Right atrium auricular region (tissue), 2 donors: ENCODE results near the gene TECTA. TPM values are rescaled to one million over a fixed set of nuclear protein-coding genes. Genes with fewer than 3 reads are reported as not detected.
"Not testable (repeated sequence)": the region's sequence is repeated elsewhere in the genome, so short reads cannot be mapped to it uniquely, and the experiment has no call there.

ENCODE experiments used
- DNase-seq: peaks from one replicate; pipeline ENCODE4 v3.0.0-alpha.2; 2019; ENCODE audit warnings: low spot score
- H3K27ac ChIP-seq, 2 donors: fragments of 200-600 bp; sonication (generic); 1 replicate in 1 of 2; 2 replicates in 1 of 2; pipeline ENCODE4 v1.5.1; 2016 to 2019
- H3K27me3 ChIP-seq, 2 donors: fragments of 200-600 bp; sonication (generic); one replicate each; pipeline versions ENCODE4 v1.5.1 to v1.6.0; 2017 to 2019
- H3K36me3 ChIP-seq: fragments of 200-600 bp; sonication (generic); one replicate; pipeline ENCODE4 v1.5.1; 2016
- H3K4me1 ChIP-seq, 2 donors: fragments of 200-600 bp; sonication (generic); one replicate each; pipeline versions ENCODE4 v1.5.1 to v1.6.0; 2017 to 2019
- H3K4me3 ChIP-seq, 2 donors: fragments of 200-600 bp; sonication (generic); 1 replicate in 1 of 2; 2 replicates in 1 of 2; pipeline ENCODE4 v1.5.1; 2017 to 2019; ENCODE audit warnings: mild to moderate bottlenecking in 1 of 2, moderate library complexity in 1 of 2
- H3K9me3 ChIP-seq, 2 donors: fragments of 200-600 bp; sonication (generic); one replicate each; pipeline ENCODE4 v1.5.1; 2019
- total RNA-seq, 2 donors: library from RNA; depleted of rRNA; stranded (reverse); fragments of >200 nt; gene quantifications; one replicate each; pipeline ENCODE4 v1.1.0, GENCODE V29; 2016
- TF ChIP-seq, protein P1 (sequence below), 2 donors: fragments of 200-600 bp; sonication (generic); IDR thresholded peaks; one replicate each; pipeline ENCODE4 v1.5.1; 2019; ENCODE audit warnings: antibody characterized with exemption in 2 of 2

Gene TECTA
- total RNA-seq, 2 donors from 2014 or later, result 1.6 to 3.1 TPM

DNA sequence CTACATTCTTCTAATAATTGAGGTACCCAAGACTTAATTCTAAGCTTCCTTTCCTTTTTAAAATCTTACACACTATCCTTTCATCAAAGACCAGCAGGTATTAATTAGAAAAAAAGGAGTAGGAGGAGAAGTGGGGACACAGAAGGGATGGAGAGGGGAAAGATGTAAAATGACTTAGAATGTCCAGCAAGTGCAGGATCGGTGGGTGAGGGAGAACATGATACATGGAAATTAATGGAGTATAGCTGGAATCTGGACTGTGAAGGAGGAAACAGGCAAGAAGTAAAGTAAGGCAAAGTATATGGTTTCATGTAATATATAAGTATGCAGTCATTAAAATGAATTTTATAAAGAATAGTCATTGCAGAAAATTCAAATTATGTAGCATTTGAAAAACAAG, 127.8 kb downstream of the TECTA start:
- no peak for DNase-seq

DNA sequence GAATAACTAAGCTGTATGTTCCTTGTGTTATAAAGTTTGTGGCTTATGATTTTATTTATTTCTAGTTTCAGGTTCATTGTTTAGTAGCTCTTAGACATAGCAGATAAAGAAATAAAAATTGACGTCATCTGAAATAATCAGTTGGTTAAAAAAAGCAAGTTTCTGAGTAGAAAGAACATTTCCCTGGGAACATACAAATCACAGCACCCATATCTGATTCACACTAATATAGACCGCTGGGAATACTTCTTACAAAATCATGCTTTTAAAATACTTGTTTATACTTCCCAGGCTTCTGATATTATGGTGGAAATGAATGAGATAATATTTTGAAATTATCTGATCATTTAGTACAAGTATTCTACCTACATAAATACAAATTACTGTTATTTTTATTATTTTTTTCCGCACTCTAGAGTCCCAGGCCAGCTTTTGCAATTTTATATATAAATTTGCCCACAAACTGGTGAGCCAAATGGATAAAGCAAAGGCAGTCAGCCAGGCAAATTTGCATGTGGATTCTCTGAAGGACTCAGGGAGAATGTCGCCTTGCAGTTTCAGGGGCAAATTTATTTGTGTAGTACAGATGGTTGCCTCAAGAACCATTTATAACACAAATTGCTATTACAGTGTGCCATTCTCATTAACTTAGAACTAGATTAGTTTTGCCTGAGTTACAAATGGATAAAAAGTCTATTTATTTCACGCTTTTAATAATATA, 128.6 kb downstream of the TECTA start:
- Histone ChIP-seq H3K27ac (no peak overlapping the region), H3K4me1 (no peaks in the 10 kb centered on the region), H3K9me3 (no peaks in the 10 kb centered on the region), H3K4me3 (no peak overlapping the region), H3K27me3 (no peaks in the 10 kb centered on the region), H3K36me3 (no peaks in the 10 kb centered on the region)
- DNase-seq, result no peak
- TF ChIP-seq, protein P1, sequence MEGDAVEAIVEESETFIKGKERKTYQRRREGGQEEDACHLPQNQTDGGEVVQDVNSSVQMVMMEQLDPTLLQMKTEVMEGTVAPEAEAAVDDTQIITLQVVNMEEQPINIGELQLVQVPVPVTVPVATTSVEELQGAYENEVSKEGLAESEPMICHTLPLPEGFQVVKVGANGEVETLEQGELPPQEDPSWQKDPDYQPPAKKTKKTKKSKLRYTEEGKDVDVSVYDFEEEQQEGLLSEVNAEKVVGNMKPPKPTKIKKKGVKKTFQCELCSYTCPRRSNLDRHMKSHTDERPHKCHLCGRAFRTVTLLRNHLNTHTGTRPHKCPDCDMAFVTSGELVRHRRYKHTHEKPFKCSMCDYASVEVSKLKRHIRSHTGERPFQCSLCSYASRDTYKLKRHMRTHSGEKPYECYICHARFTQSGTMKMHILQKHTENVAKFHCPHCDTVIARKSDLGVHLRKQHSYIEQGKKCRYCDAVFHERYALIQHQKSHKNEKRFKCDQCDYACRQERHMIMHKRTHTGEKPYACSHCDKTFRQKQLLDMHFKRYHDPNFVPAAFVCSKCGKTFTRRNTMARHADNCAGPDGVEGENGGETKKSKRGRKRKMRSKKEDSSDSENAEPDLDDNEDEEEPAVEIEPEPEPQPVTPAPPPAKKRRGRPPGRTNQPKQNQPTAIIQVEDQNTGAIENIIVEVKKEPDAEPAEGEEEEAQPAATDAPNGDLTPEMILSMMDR (IDR thresholded peaks at IDR 0.05), result no peak

More for the DNA sequence above, 127.8 kb downstream of the TECTA start:
- Histone ChIP-seq H3K36me3 (no peaks in the 10 kb centered on the region), H3K9me3 (no peaks in the 10 kb centered on the region), H3K27ac (no peak overlapping the region), H3K4me3 (no peak overlapping the region), H3K4me1 (no peaks in the 10 kb centered on the region), H3K27me3 (no peaks in the 10 kb centered on the region)
- TF ChIP-seq, protein P1 (IDR thresholded peaks at IDR 0.05), result no peak

- Histone ChIP-seq H3K4me3 (no peak overlapping the region), H3K36me3 (no peaks in the 10 kb centered on the region), H3K4me1 (no peaks in the 10 kb centered on the region), H3K27ac (no peak overlapping the region), H3K27me3 (no peaks in the 10 kb centered on the region), H3K9me3 (no peaks in the 10 kb centered on the region)
- no peak for DNase-seq
- TF ChIP-seq, protein P1 (IDR thresholded peaks at IDR 0.05), result no peak
Measured at GRCh38 chr11:121231576-121232278, 130.7 kb downstream of the TECTA start.

DNA sequence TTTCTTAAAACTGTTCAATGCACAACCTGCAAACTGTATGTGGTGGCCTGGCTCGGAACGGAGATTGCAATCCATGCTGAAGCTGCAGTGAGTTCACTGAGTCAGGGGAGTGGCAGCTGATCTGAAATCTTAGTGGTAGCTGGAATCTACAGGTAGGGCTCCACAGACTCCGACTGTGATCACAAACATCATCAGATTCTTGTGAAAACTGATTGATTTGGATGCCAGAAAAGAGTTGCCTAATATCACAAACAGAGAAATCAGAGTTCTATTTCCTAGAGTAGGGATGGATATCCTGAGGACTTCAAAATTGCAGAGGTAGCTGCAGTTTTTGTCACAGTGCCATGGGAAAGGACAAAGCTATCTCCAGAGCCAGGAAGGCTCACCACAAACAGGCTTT, 134.0 kb downstream of the TECTA start:
- no peaks in the 10 kb centered on the region for H3K27me3 ChIP-seq
- H3K36me3 ChIP-seq, result no peaks in the 10 kb centered on the region
- no peak for DNase-seq
- TF ChIP-seq, protein P1 (IDR thresholded peaks at IDR 0.05), result no peak
- no peaks in the 10 kb centered on the region for H3K9me3 ChIP-seq
- no peak overlapping the region for H3K4me3 ChIP-seq
- no peaks in the 10 kb centered on the region for H3K4me1 ChIP-seq
- H3K27ac ChIP-seq, result no peak overlapping the region

DNA sequence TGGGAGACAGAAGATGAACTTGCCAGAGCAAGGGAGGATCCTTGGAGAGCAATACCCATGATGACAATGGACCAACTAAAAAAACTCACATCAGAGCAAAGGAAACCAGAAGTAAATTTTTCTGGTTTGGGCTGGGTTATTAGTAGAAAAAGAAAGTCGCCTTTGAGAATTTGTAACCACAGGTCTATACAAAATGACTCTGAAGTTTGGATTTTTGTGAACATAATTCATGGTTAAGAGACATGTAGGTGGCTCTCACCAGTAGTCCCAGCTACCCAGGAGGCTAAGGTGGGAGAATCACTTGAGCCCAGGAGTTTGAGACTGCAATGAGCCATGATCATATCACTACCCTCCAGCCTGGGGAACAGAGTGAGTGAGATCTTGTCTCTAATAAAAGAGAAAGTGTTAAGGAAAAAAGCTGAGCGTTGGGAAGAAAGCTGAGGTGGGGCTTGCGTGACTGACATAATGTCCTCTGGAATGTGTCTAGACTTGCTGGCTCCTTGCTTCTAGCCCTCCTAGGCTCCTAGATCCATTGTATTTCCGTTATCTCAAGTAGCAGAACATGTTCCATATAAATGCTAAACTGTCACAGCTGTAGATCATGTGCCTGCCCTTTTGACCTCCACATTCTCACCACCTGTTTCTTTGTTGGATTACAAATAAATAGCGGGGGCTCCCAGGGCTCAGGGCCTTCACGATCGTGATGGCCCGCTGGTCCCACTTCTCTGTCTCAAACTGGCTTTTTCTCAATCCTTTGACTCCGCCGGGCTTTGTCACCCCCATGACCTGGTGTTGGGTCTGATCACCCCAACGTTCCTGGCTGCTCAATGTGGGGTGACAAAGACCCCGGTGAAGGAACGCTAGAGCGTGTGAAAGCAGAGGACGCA, 135.3 kb downstream of the TECTA start:
- Histone ChIP-seq H3K27me3 (no peaks in the 10 kb centered on the region), H3K9me3 (no peaks in the 10 kb centered on the region), H3K27ac (no peak overlapping the region)

DNA sequence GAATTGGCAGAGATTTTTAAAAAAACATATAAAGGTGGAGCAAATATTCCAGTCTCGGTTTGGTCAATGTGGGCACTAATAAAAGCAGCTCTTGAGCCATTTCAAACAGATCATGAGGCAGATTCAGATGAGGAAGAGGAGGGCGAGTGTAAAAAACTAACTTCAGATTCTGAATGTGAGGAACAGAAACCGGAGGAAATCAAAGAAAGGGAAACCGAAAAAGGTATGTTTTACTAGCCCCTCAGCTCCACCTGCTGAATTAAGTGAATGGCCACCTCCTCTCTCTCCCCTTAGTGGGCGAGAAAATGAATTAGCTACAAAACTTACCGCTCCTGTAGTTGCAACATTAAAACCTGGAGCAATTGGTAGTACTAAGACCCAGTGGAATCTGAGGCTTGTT, 136.2 kb downstream of the TECTA start:
- not testable (repeated sequence) for H3K27me3 ChIP-seq

More for the DNA sequence above, 135.3 kb downstream of the TECTA start:
- TF ChIP-seq, protein P1 (IDR thresholded peaks at IDR 0.05), result no peak
- Histone ChIP-seq H3K36me3 (no peaks in the 10 kb centered on the region), H3K4me3 (no peak overlapping the region), H3K4me1 (no peaks in the 10 kb centered on the region)
- DNase-seq, result no peak

More for the DNA sequence above, 136.2 kb downstream of the TECTA start:
- H3K27ac ChIP-seq, H3K4me3 ChIP-seq, DNase-seq, H3K9me3 ChIP-seq, H3K36me3 ChIP-seq, H3K4me1 ChIP-seq: not testable (repeated sequence)
